Jurkat, Clone E6-1 (cell line): ENCODE results near the gene ZXDC.

Experiments used
- DNase-seq: peaks from one replicate; pipeline ENCODE4 v3.0.0-alpha.2; 2011; ENCODE audit warnings: low read depth, low spot score
- H3K4me3 ChIP-seq: 2 replicates; pipeline ENCODE4 v1.5.1; 2011; ENCODE audit warnings: mild to moderate bottlenecking, low read length, control low read depth, moderate library complexity

ZXDC gene

GRCh38 chr3:126412841-126413692 lies 62.6 kb downstream of the ZXDC start:
- DNase-seq: no peak
- H3K4me3 ChIP-seq: no peak overlapping the region

DNA sequence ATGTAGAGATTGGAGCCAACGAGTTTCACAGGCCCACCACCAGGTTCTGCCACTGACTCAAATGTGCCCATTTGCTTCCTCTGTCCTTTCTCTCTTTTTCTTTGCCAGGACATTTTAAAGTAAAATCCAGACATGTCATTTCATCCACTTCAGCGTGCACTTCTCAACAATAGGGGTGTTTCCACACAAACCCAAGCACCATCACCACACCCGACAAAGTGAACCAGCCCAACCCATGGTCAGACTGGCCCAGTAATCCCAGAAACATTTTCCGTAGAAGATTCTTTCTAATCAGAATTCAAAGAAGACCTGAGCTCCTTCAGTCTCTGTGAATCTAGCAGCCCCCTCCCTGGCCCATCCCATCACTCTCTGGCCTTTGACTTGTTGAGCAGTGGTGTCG lies 67.6 kb downstream of the ZXDC start:
- DNase-seq: no peak
- H3K4me3 ChIP-seq: no peak overlapping the region

- no peak overlapping the region for H3K4me3 ChIP-seq
- DNase-seq: no peak
Observed at GRCh38 chr3:126407412-126408044, 68.2 kb downstream of the ZXDC start.

GRCh38 chr3:126406389-126407296 lies 69.0 kb downstream of the ZXDC start:
- H3K4me3 ChIP-seq: no peak overlapping the region
- DNase-seq: no peak

DNA sequence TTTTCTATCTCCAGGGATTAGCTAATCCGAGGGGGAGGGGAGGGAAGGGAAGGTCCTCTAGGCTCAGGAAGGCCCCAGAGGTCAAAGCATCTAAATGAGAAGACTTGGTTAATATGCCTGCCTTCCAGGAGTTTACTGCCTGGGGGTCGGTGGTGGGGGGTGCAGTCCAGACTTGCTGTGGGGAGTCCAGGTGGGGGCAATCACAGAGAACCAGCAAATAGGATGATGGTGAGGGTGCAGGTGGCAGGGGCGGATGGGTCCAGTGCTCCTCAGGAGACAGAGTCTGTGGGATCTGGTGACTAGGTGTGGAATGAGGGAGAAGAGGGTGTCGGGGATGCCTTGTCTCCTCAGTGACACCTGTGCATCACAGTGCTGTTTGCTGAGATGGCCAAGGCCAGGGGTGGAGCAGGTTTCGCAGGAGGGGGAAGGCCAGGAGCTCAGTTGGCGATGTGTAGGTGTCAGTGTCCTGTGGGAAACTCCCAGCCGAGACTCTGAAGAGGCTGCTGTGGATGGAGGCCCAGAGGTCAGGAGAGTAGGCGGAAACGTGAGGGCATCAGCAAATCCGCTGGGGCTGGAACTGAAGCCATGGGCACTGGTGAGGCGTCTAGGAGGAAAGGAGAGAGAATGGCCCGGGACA lies 72.9 kb downstream of the ZXDC start:
- H3K4me3 ChIP-seq: no peak overlapping the region
- no peak for DNase-seq

- no peak overlapping the region for H3K4me3 ChIP-seq
- no peak for DNase-seq
Observed at GRCh38 chr3:126402178-126402577, 73.5 kb downstream of the ZXDC start.

- DNase-seq: no peak
- H3K4me3 ChIP-seq: no peak overlapping the region
Observed at GRCh38 chr3:126401611-126402160, 74.0 kb downstream of the ZXDC start.

- DNase-seq: no peak
Observed at GRCh38 chr3:126399756-126400155, 75.9 kb downstream of the ZXDC start.

DNA sequence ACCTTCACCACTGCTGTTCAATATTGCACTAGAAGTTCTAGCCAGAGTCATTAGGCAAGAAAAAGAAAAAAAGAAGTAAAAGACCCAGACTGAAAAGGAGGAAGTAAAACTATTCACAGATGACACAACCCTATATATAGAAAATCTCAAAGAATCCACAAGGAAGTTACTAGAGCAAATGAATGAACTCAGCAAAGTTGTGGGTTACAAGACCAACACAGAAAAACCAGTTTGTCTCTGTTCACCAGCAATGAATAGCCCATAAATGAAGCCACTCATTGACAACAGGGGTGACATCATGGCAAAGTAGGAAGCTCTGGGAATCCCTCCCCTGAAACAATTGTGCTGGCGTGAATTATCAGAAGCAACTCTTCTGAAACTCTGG lies 76.3 kb downstream of the ZXDC start:
- no peak for DNase-seq
- H3K4me3 ChIP-seq: no peak overlapping the region

More at GRCh38 chr3:126399756-126400155, 75.9 kb downstream of the ZXDC start:
- no peak overlapping the region for H3K4me3 ChIP-seq

- no peak overlapping the region for H3K4me3 ChIP-seq
- DNase-seq: no peak
Observed at GRCh38 chr3:126398423-126399350, 77.0 kb downstream of the ZXDC start.

- H3K4me3 ChIP-seq: no peak overlapping the region
- no peak for DNase-seq
Observed at GRCh38 chr3:126397610-126398422, 77.9 kb downstream of the ZXDC start.

DNA sequence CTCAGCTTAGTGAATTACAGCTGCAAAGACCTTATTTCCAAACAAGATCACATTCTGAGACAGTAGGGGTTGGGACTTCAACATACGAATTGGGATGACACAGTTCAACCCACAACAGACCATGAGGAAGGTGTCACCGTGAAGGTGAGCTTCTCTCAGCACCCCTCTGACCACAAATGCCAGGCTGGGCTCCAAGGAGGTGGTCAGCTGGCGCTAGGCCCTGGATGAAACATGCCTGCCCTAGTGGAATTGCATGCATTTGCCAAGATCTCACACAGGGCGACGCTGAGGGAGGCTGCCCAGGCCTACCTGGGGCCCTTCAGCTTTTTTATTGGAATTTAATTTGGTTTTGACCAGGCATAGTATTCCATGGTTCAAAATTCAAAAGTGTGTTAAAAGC lies 79.2 kb downstream of the ZXDC start:
- H3K4me3 ChIP-seq: no peak overlapping the region
- DNase-seq: no peak

- H3K4me3 ChIP-seq: no peak overlapping the region
- no peak for DNase-seq
Observed at GRCh38 chr3:126395846-126396513, 79.7 kb downstream of the ZXDC start.

- no peak for DNase-seq
Observed at GRCh38 chr3:126394977-126395321, 80.7 kb downstream of the ZXDC start.

DNA sequence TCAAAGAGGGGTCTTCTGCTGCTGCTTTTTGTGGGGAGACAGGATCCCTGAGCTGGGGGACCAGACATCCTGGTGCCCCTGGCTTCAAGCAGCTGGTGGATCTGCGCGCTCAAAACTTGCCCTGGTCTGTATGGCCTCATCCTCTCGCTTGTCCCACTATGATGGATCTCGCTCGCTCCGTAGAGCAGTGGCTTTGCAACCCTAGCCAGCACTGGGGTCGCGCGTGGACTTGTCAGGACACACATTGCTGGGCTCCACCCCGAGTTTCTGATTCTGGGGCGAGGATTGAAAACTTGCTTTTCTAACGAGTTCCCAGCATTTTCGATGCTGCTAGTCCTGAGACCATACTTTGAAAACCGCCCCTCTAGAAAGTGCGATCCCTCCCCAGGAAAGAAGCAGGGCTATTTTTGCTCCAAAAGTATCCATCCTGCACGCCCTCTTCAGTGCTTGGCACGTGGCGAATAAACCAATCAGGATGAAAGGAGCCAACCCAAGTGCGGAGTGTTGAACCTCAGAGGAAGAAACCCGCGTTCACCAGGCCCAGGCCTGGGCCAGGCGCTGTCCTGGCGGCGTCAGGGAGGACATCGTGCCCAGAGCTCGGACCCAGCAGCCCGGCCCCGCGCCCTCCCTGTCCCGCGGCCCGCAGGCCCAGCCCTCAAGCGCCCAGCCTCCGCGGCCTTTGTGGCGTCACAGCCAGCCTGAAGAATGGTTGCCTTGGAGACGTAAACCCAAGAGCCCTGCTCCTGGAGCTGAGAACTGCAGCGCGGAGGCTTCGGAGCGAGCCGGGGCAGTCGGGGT lies 81.3 kb downstream of the ZXDC start, which contains the start of gene CFAP100:
TSS of gene CFAP100 (plus strand) at position 731 of the 798 bp plus-strand sequence. CDS start 1,092 bp downstream, outside the sequence.
- DNase-seq: no peak

More at GRCh38 chr3:126394977-126395321, 80.7 kb downstream of the ZXDC start:
- H3K4me3 ChIP-seq: no peak overlapping the region

DNA sequence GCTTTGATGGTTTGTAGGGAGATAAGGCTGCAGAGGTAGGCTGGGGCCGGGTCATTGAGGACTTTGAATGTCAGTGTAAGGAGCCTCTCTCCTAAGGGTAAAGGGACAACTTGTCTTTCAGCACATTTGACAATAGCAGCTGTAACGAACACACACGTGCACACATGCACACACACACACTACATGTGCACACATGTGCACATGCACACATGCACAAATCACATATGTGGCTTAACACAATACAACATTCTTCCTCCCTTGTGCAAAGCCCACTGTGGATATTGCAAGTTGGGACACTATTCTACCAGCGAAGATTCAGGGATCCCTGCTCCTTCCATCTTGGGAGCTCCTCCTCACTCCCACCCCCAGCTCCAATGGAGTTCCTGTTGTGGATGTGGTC lies 82.1 kb downstream of the ZXDC start:
- H3K4me3 ChIP-seq: no peak overlapping the region
- no peak for DNase-seq

More for the DNA sequence above, 81.3 kb downstream of the ZXDC start, which contains the start of gene CFAP100:
- H3K4me3 ChIP-seq: no peak within 1 kb of the TSS
